GM18909 (cell line): Measurements from ENCODE around the gene INPP5A.
"Not testable (repeated sequence)": the region's sequence is repeated elsewhere in the genome, so short reads cannot be mapped to it uniquely, and the experiment has no call there.

ENCODE experiments used
- ATAC-seq: cut with Tn5 transposase; IDR thresholded peaks from one replicate; pipeline ENCODE4 v1.9.1; 2021; ENCODE audit warnings: mild to moderate bottlenecking; ENCODE audit not compliant: unreplicated experiment, poor library complexity

The INPP5A gene

DNA sequence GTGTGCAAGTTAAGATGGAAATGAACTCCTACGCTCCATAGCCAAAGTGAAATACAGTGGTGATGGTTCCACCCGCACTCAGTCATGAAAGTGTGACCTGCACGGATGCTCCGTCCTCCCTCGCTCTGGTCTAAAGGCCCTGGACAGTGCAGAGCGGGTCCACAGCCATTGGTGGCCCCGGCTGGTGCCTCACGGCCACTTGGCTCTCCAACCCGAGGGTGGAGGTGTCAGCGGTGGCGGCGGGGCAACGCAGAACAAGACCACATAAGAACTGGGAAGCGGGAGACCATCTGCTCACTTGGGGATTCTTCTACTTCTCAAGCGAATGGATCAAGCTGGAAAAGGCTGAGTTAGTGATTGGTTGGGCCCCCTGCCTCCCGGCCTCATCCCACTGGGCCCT, 187.6 kb downstream of the INPP5A start:
- no peak for ATAC-seq

DNA sequence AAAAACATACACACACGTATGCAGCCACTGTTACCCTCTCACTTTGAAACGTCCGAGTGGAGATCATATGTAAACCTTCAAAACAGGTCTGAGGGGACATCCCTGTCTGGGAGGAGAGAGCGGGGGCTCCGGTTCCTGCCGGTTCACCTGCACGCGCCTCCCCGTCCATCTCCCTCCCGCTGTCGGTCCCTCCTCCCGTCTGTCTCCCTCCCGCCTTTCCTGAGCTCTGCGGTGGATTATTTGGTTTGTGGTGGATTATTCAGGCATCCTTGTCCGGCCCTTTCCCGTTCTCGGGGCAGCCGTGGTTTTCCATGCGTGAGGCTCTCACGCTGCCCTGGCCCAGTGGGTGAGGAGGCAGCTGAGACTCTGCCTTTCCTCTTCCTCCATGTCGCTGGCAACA, 188.6 kb downstream of the INPP5A start:
- no peak for ATAC-seq

DNA sequence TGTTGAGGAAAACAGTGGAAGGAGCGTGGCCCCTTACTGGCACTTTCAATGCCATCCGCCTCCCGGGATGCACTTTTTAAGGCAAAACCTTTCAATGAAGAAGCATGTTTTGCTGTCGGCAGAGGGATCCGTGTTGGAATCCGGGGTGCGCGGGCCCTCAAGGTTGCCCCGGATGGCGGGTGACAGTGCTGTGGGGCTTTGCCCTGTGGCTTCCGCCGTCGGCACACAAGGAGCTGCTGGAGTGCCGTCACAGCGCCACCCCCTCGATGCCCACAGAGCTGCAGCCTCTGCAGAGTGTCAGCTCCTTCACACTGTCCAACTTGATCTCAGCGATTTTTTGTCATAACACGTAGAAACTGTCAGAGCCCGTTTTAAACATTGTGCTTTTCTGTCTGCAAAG, 189.4 kb downstream of the INPP5A start:
- no peak for ATAC-seq

DNA sequence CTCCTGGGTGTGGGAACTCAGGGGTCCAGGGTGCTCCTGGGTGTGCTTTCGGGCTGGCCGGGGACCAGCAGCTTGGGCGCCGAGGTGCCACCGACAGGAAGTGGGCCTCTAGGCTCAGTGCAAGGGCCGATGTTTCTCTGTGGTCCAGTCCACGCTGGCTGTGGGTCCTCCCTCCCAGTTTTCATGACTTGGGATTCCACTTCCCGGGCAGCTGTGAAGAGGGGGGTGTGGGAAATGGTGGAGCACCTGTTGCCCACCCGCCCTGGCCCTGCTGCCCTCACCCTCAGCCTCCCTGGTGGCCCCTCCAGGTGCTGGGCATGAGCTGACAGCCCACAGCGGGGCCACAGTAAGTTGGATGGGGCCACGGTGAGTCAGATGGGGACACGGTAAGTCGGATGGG, 189.8 kb downstream of the INPP5A start:
- no peak for ATAC-seq

DNA sequence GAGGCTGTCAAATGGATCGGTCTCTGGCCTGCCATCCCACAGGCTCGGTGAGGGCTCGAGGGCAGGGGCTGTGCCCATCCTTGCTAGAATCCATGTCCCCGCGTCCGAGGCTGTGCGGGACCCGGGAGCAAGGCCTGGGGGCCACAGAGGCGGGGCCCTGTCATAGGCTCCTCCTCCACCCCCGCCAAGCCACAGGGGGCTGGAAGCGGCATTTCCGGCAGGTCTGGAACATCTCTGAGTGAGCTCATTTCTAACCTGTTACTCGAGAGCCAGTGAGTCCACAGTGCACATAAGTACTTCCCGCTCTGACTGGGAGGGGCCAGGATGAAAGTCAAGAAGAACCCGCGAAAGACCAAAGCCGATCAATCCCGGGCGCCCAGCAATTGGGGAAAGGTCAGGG, 190.7 kb downstream of the INPP5A start:
- no peak for ATAC-seq

DNA sequence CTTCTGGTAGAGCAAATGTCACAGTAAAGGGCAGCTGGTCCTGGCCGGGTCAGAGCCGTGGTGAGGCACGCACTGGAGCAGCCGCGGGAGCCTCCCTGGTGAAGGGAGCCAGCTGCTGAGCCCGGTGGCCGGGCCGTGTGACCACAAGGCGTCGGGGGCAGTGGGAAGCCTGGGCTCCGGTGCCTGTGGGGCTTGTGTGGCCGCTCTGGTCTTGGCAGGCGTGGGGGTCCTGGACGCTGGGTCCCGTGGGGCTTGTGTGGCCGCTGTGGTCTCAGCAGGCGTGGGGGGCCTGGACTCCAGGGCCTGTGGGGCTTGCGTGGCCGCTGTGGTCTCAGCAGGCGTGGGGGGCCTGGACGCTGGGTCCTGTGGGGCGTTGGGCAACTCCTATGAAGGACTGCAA, 191.2 kb downstream of the INPP5A start:
- ATAC-seq = no peak

DNA sequence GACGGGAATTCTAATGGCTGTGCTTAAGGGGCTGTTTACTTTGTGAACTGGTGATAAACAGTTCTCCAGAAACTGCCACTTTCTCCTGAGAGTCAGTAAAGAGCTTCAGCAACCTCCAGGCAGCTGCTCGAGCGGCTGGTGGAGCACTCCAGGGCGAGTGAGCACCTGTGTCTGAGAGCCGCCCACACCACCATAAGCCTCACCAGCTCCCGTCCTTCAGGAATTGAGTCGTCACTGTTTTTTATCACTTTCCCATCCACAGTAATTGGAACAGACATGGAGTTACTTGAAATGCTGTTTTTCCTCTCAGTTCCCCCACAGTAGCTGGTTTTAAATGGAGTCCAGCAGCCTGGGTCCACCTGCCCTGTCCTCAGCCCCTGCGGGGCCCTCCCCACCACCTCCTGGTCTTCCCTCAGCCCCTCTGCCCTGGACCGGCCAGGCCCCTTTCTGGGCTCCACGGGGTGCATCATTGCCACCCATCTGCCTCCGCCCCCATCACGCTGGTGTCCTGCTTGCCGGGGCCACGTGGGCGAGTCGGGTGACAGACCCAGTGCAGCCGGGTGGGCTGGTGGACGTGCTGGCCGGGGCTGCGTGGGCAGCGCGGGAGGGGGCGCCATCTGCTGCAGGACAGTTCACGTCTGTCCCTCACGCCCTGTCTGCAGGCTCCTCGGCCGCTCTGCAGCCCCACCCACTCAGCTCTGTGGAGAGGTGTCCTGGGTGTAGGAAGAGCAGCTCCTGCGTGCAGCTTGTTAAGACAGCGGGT, 192.4 kb downstream of the INPP5A start:
- ATAC-seq = no peak

DNA sequence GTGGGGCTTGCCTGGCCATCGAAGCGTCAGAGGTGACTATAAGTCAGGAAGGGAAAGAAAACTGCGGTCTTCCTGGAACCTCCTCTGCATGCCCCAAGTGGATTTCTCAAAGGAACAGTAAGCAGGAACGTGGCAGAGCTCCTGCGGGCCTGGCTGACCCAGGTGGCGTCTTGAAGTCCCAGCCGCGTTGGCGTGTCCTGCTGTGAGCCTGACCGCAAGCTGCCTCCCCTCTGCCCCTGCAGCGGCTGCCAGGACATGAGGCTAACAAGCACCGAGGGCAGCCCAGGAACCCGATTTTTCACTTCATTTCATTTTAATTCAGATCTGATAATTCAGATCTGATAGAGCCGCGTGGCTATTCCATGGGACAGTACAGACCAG, 193.0 kb downstream of the INPP5A start:
- no peak for ATAC-seq

DNA sequence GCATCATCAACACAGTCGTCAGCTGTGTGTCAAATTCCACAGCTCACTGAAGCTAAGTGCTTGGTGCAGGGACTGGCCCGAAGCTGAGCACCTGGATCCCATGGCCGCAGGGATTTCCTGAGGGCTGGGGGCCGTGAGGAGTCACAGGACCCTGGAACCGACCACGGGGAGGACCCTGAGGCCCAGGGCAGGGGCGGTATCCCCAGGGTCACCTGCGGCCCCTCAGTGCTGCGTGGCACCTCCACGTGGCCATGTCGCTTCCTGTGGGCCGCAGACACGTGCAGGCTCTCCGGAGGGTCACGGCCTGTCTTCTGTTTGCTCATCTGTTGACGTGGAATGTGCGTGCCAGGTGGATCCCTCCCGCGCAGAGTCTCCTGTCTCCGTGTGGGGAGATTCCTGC, 194.9 kb downstream of the INPP5A start:
- ATAC-seq = no peak

DNA sequence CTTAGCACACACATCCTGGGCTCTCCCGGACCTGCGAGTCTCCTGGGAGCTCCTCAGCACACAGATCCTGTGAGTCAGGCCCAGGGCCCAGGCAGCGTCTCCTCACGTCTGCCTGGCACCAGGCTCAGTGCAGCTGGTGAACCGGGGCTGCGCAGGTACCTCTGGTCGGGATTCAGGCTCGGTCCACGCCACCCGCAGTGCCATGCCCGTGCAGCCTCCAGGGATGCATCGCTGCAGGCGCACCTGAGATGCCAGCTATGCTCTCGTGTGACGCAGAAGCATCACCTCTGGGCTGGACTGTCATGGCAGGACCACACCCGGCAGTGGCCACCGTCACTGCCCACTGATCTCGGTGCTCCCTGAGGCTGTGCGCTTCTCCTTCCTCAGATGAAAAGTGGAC, 196.3 kb downstream of the INPP5A start:
- ATAC-seq = no peak

DNA sequence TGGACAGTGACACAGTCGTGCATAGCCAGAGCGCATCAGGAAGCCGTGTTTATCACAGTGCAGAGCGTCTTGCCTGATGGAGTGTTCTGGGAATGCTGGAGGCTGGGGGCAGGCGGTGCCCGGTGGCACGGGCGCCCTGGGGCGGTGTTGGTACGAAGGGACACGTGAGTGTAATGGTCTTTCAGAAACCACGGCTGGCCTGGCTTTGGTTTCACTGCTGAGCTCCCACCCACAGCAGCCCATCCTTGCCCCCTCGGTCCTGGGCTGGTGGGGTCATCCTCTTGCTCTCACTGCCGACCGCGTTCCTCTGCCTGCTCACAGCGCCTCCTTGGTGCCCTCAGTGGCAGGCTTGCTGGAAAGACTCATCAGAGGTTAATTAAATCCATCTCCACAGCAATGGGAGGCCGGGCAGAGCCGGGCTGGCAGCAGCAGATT, 197.8 kb downstream of the INPP5A start:
- ATAC-seq = no peak

DNA sequence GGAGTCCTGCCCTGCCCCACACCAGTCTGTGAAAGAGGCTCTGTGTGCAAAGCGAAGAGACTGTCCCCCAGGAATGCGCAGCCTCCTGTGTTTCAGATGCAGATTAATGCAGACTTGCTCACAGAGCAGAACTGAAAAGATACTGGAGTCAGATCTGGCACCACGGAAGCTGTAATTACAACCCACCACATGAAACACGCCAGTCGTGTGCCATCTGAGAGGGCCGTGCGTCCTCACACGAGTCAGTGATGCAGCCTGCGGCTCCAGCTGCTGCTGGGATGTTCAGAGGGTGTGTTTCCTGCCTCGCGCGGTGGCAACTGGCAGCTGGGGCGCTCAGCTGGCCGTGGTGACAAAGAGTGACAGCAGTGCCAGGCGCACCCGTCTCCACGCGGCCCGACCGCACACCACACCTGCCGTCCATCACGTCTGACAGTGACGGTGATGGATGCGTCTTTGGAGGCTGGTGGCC, 198.4 kb downstream of the INPP5A start:
- no peak for ATAC-seq

DNA sequence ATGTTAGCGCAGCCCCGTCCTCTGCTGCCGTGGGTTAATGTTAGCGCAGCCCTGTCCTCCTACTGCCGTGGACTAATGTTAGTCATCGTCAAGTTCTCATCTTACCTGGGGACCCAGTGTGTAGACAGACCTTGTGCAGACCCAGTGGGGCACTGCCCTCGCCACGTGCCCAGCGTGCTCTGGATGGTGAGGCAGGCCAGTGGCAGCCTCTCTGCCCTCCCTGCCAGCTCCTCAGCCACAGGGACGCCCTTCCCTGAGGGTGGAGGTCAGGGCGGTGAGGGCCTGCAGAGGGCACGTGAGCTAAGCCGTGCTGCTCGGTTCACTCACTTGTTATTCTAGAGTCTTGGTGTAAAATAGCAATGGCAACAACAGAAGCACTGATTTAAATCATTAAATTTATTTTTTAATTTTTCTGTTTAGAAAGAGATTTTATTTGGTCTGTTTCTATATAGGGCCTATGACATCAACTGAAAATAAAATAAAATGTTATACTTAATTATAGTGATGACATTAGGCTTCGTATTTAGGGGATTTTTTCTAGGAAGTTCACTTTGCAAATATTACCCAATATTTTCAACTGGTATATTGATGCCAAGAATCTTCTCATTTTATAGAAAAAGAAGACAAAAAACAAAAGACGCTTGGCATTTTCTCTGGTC, 199.9 kb downstream of the INPP5A start:
- no peak for ATAC-seq

DNA sequence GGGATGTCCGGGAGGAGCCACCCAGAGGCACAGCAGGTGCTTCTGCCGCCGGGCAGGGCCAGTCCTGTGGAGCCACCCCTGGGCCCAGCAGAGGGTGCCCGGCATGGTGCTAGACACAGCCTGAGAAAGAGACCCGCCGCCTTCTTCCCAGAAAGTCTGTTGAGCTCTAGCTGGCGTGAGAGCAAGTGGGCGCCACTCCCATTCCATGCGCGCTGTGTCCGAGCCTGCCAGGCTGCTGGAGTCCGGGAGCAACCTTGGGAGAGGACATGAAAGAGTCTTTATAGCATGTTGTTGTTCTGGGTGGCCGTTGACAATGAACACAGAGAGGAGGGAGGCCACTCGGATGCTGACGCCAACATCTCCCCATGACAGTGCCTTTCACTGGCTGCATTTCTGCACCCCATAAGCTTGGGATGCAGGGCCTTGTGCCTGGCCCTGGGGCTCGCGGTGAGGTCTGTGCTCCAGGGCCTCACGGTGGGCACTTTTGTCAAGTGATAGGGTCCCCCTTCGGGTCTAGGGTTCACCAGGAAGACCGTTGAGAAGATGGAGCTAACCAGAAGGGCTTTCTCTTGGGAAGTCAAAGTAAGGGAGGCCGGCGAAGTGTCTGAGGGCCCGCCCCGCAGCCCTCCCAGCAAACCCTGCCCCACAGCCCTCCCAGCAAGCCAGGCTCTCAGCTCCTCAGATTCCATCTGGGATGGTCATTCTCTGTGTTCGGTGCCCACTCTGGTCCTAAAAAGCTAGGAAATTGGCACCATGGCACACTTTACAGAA, 201.1 kb downstream of the INPP5A start:
- ATAC-seq = no peak

DNA sequence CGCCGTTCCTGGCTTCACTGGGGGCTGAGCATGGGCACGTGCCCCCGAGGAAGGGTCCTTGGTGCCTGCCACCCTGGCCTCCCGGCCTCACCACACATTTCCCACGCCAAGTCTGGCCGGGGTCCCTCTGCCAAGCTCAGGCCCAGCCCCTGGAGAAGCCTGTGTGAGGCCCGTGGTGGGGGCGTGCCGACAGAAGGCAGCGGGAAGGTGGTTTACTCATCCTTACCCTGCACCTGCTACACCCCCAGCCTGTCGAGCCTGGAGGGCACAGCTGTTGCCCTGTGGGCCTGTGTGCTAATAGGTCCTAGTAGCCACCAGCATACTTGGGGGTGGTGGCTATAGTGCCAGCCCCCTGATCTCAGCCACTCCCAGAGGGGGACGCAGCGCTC, 201.6 kb downstream of the INPP5A start:
- no peak for ATAC-seq

DNA sequence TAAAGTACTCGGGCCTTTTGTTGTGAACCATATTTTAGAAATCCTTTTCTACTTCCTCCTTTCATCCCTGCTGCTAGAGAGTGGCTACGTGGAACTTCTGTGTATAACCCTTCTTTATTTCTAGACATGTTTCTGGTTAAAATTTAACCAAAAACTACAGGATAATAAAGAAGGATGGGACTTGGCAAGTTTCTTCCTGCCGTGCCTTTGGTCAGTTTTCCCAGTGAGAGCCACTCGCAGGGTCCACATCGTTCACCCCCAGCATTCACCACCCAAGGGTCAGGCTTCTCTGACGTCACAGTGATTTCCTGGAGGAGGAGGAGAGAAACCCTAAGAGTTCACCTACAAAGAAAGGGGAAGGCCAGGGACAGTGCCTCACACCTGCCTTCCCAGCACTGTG, 203.0 kb downstream of the INPP5A start:
- no peak for ATAC-seq

DNA sequence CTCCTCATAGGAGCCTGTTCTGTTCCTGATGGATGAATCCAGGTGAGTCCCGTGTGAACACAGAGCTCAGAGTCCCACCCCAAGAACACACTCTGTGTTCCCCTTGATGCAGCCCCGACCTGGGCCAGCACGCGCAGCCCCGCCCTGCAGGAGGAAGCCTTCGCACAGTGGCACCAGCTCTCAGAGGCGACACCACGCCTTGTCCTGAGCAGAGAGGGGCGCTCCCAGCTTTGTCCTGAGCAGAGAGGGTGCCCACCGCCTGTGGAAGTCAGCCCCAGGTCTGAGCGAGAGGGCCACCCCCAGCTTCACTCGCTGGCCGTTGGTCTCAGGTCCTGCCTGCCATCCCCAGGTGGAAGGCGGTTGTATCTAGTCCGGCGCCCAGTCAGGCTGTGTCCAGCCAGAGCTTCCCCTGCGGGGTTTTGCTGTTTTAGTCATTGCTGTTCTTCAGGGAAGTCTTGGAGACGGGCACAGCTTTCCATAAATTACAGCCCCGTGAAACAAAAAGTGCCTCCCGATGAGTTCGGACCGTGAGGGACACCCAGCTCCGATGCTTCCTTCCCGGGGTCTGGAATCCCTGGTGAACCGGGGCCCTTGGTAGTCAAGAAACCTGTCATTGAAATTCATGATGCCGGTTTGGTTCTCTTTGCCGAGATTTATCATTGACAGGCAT, 204.7 kb downstream of the INPP5A start:
- no peak for ATAC-seq

DNA sequence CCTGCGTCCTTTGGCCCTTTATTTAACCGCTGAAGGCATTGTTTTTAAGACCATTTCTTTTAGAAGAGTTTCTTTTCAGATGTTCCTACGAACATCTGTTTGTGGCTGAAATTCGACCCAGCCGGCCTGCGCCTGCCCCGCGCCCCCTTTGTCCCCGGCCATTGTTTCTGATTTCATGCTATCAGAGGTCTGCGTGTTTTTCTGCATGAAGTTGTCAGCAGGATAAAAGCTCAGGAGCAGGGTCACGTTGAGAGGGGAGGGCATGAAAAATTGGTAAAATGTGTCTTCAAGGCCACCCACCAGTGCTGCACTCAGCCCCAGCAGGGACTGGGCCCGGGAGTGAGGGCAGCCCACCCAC, 205.2 kb downstream of the INPP5A start:
- no peak for ATAC-seq

DNA sequence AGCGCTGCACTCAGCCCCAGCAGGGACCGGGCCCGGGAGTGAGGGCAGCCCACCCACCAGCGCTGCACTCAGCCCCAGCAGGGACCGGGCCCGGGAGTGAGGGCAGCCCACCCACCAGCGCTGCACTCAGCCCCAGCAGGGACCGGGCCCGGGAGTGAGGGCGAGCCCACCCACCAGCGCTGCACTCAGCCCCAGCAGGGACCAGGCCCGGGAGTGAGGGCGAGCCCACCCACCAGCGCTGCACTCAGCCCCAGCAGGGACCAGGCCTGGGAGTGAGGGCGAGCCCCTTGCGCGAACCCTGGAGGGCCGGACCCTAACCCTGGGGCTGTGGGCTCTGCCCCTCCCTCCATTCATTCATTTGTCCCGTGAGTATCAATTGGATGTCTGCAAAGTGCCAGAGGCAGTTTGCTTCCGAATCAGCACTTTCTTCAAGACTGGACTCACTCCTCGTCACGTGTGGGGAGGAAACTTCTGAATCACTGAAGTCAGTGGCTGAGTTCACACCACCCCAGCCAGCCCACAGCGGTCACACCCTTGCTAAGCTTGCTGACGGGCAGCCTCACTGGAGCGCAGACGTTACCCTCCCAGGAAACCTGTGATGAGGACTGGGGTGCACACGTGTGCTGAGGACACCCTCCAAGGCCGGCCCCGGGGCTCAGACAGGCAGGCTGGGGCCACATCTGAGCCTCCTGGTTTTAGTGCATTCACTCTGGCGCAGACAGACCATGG, 205.8 kb downstream of the INPP5A start:
- not testable (repeated sequence) for ATAC-seq

DNA sequence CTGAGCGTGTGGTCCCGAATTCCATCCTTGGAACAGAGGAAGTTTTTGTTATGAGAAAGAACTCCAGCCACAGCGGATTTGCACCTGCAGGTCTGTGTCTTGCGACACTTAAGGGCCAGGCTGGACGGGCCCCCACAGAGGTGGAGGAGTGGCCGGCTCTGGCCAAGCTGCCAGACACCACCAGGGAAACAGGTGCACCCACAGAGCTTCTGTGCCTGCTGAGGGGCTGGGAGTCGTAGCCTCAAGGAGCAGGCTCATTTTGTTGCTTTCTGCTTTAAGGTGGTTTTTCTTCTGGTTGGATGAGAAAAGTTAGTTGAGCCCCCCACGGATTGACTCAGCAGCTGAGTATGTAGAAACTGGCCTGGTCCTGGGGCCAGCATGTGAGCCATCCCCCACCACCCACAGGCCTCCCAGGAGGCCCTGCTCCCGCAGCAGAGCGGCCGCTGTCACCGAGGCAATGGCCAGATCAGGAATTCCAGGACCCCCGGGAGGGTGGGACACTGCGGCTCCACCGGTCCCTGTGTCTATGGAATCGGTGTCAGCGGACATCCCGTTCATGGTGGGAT, 206.4 kb downstream of the INPP5A start:
- no peak for ATAC-seq
